GM19328 (cell line): ENCODE data around the gene TMEM45A.
"Not testable (repeated sequence)": the region's sequence is repeated elsewhere in the genome, so short reads cannot be mapped to it uniquely, and the experiment has no call there.

Experiments
- ATAC-seq: cut with Tn5 transposase; IDR thresholded peaks from one replicate; pipeline ENCODE4 v1.9.1; 2021; ENCODE audit warnings: mild to moderate bottlenecking, moderate library complexity; ENCODE audit not compliant: unreplicated experiment

TMEM45A gene

GRCh38 chr3:100563652-100564211 is 71.3 kb downstream of the TMEM45A start:
- ATAC-seq = no peak

GRCh38 chr3:100570811-100571210 is 78.4 kb downstream of the TMEM45A start:
- no peak for ATAC-seq

GRCh38 chr3:100574536-100574935 is 82.1 kb downstream of the TMEM45A start:
- ATAC-seq = no peak

GRCh38 chr3:100575704-100576103 is 83.3 kb downstream of the TMEM45A start:
- no peak for ATAC-seq

- no peak for ATAC-seq
Measured at GRCh38 chr3:100577382-100578008, 85.1 kb downstream of the TMEM45A start.

- ATAC-seq = no peak
Measured at GRCh38 chr3:100578646-100579045, 86.2 kb downstream of the TMEM45A start.

- no peak for ATAC-seq
Measured at GRCh38 chr3:100580147-100580546, 87.7 kb downstream of the TMEM45A start.

GRCh38 chr3:100581650-100582049 is 89.2 kb downstream of the TMEM45A start:
- ATAC-seq = no peak

- not testable (repeated sequence) for ATAC-seq
Measured at GRCh38 chr3:100582157-100582556, 89.7 kb downstream of the TMEM45A start.

- ATAC-seq = no peak
Measured at GRCh38 chr3:100584101-100584660, 91.8 kb downstream of the TMEM45A start.

GRCh38 chr3:100586832-100587231 is 94.4 kb downstream of the TMEM45A start:
- ATAC-seq = no peak

GRCh38 chr3:100588251-100588650 is 95.8 kb downstream of the TMEM45A start:
- ATAC-seq = no peak

- ATAC-seq = peak; percentile 70
Measured at GRCh38 chr3:100590114-100590839, 97.9 kb downstream of the TMEM45A start.

GRCh38 chr3:100590840-100591147 is 98.4 kb downstream of the TMEM45A start:
- no peak for ATAC-seq

GRCh38 chr3:100591411-100591810 is 99.0 kb downstream of the TMEM45A start:
- ATAC-seq = no peak

- no peak for ATAC-seq
Measured at GRCh38 chr3:100600181-100601042, 108.0 kb downstream of the TMEM45A start.

GRCh38 chr3:100602506-100603444 is 110.4 kb downstream of the TMEM45A start:
- ATAC-seq = no peak

- no peak for ATAC-seq
Measured at GRCh38 chr3:100603469-100603868, 111.0 kb downstream of the TMEM45A start.

GRCh38 chr3:100605358-100605757 is 112.9 kb downstream of the TMEM45A start:
- no peak for ATAC-seq

GRCh38 chr3:100606894-100607512 is 114.6 kb downstream of the TMEM45A start:
- ATAC-seq = peak; percentile 60
